Activated effector memory CD4-positive, alpha-beta T cell treated with anti-CD3 and anti-CD28 coated beads, Interleukin-2, amount 50 U/mL, for 16 hours (primary cell): ENCODE measurements around the gene EXOC6B.
A peak's percentile ranks its signal among the peaks of the same experiment; 100 is the strongest.

Experiments used
- DNase-seq: peaks from one replicate; pipeline ENCODE4 v3.0.0-alpha.2; 2020

Gene EXOC6B

GRCh38 chr2:72141032-72141645 is 684.7 kb downstream of the EXOC6B start:
- no peak for DNase-seq

DNA sequence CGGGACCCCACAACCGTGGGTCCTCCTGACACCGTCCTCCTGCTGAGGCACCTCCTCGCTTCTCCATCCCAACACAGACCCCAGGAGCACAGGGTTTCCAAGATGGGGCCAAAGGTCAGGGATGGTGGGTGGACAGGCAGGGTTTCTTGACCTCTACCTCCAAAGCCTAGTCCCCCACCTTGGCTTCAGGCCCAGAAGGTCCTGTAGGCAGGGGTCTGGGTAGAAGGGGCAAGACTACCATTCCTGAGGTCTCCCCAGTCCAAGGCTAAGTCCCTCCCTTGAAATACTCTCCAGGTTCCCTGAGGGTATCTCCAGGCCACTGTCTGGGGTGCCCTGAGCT is 685.2 kb downstream of the EXOC6B start:
- DNase-seq = no peak

- DNase-seq = peak; percentile 55
Measured at GRCh38 chr2:72139874-72140620, 685.8 kb downstream of the EXOC6B start.

DNA sequence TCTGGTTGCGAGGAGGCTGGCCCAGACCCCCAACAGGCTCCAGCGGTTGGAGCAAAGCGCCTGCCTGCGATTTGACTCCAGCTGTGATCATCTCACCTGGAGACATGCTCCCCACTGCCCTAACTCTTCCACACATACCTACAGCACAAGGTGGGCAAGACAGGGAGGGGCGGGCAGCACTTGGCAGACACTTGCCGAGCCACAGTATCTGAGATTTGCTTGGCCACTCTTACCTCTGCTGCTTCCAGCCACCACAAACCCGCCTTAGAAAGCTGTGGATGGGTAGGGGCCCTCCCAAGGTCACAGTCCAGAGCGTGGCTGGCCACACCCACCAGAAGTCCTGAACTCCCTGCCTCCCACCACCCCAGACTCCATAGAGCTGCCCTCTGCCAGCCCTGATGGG is 686.4 kb downstream of the EXOC6B start:
- peak; percentile 39 for DNase-seq

DNA sequence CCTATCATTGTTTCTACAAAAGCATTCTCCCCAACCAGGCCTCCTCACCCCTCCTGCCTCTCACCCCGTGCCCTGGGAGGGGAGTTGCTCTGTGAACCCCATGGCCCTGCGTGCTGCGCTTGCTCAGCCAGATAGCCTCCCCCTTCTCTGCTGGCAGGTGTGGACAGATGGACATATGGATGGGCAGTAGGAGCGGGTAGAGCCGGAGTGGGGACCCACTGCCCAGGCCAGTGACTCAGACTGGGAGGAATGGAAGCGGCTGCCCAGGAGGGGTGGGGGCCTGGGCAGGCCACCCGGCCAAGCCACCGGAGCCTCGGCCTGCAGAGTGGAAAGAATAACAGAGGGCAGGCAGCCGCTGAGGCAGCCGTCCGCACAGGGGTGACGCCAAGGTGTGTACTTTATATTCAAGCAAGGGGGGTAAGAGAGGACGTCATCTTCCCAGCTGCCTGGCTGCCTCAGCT is 686.9 kb downstream of the EXOC6B start:
- peak; percentile 51 for DNase-seq

GRCh38 chr2:72138011-72138881 is 687.6 kb downstream of the EXOC6B start:
- peak; percentile 56 for DNase-seq

DNA sequence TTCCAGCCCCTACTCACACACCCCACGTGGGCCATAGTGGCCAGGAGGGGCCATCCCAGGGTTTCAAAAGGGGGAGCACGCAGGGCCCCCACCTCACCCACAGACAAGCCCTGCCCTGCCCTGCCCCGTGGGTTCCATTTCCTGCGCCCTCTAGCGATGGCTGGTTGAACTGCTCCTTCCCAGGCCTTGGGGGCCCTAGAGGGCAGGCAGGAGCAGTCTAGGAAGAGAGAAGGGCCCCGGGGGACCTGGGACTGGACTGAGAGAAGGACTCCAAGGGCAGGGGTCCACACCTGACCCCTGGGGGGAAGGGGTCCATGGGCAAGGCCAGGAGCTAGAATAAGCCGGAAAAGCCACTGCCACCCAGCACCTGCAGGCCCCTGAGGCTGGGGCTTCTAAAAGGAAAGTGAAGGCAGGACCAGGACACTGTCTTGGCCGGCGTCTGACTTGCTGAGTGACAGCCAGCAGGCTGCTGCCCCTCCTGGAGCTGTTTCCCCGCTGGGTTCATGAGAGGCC is 688.3 kb downstream of the EXOC6B start:
- DNase-seq = peak; percentile 87

- peak; percentile 30 for DNase-seq
Measured at GRCh38 chr2:72136933-72137497, 688.8 kb downstream of the EXOC6B start.

DNA sequence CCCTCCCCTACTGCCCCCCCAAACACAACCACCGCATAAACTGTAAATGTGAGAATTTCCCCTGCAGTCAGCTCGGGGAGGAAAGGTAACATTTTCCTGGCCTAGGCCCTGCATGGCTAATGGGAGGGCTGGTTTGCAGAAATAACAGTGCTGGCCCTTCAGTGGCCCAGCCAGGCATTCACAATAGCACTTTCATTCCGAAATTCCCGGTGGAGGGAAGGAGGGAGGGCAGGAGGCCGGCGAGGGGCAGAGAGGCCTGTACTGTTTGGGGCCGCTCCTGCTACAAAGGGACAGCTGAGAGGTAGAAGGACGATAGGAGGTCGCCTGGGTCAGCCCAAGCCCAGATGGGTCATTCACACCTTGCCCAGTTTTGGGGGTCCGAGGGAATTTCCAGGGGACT is 689.5 kb downstream of the EXOC6B start:
- peak; percentile 30 for DNase-seq

- DNase-seq = no peak
Measured at GRCh38 chr2:72135921-72136320, 689.9 kb downstream of the EXOC6B start.

DNA sequence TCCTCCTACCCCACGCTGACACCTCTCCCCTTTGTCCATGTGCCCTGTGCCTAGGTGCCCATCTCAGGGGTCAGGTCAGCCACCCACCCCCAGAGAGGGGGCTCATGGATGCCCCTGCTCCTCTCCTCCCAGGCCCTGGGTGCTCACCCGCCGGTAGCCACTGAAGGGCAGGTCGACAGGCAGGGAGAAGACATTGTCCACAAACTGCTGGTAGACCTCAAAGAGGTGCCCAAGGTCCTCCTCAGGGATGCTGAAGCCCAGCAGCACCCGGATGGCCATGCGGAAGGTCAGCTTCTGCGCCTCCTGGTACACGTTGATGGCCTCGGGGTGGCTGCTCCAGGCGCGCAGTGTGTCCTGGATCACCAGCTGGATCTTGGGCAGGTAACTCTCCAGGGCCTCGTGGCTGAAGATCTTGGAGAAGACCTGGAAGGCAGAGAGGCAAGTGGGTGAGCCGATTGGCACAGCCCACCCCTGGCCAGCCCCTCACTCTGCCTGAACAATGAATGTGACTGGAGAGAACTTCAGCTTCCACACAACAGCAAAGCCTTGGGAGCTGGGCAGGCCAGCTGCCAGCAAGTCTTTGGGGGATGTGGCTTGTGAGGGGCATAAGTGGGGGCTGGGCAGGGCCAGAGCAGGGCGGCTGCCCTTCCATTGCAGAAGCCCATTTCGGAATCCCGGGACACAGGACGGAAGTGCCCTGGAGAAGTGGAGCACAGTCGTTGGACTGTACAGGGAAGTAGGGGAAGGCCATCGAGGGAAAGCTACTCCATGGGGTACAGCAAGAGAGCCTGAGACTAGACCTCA is 690.6 kb downstream of the EXOC6B start:
- peak; percentile 58 for DNase-seq

GRCh38 chr2:72134408-72134996 is 691.3 kb downstream of the EXOC6B start:
- peak; percentile 44 for DNase-seq

DNA sequence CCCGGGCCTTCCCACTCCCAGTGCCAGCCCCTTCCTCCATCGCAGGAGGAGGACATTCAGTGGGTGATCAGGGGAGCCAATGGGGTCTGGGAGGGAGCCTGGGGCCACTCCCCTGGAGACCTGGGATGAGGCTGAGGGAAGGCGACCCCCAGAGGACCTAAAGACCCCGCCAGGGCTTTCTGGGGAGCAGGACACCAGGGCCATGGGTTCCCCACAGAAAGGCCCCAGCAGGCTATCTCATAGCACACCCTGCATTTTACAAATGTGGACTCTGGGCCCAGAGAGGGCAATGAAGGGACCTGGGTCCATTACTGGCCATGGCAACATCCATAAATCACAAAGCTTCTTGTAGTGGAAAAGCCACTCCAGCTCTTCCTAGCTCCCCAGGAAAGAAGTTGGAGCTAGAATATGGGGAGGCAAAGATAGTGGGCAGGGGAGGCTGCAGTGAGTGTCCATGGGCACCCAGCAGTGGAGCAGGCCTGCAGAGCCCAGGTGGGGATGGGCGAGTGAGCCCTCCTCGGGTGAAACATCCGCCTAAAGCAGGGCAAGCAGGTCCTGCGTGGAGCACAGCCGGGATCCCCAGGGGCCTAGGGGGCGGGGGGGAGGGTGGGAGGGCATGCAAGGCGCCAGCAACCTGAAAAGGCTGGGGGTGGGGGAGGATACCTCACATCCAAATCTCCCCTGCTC is 692.0 kb downstream of the EXOC6B start:
- DNase-seq = peak; percentile 59

DNA sequence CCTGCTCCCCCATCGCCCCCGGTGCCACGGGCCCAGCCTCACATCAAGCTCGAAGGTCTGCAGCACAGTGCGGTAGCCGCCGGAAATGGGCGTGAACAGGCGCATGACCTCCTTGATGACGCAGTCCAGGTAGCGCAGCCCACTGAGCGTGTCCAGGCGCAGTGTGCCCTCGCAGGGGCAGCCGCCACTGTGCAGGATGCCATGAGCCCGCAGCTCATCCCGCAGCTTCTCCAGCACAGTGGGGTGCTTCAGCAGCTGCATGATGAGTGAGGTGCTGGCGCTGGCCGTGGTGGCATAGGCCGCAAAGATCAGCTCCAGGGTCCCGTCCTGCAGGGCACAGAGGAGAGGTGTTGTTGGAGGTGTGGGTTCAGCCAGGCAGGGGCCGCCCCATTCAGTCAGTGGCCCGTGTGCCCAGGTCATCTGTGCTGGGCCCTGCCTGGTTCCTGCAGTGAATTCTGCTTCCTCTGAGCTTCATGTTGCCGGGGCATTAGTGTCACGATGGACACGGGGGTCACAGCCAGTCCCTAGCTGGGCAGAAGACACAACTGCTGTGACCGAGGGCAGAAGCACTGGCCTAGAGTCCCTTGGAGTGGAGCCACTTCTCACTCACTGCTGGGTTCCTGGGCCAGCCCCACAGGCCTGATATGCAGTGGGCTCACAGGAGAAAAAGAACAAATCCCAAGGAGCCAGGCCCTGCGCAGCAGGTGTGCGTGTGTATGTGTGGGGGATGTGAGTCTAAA is 692.7 kb downstream of the EXOC6B start:
- peak; percentile 57 for DNase-seq

GRCh38 chr2:72131916-72132841 is 693.7 kb downstream of the EXOC6B start:
- DNase-seq = peak; percentile 57

- DNase-seq = peak; percentile 36
Measured at GRCh38 chr2:72131371-72131891, 694.4 kb downstream of the EXOC6B start.

- DNase-seq = peak; percentile 36
Measured at GRCh38 chr2:72130659-72131360, 695.0 kb downstream of the EXOC6B start.

DNA sequence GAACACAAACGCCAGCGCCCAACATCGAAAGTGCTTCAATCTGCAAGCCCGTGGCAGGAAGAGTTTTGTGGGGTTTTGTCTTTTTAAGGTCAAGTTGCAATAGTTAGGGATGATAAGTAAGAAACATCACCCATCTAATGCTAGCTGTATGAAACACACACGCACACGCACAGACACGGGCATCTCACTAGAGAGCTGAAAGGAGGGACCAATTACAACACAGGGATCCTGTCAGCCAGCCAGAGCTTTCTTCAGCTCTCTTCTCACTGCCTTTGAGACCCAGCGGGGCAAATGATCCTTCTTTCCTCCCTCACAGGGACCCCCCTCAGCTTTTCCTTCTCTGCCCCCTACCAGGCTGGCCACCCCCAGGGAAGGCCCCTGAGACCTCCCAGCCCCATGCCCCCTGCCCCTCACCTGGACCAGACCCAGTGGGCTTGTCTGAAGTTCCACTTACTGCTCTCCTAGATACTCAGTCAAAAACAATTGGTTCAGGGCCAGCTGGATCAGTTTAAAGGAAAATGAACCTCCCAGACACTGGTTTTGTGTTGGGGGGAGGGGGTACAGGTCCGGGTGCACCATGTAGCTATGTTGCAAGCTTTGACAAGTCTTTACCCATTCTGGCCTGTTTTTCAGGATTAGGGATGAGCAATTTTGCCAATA is 696.0 kb downstream of the EXOC6B start:
- DNase-seq = no peak
